ENCODE measurements around the gene LEP. TPM values are rescaled to one million over a fixed set of nuclear protein-coding genes. Genes with fewer than 3 reads are reported as not detected.

LEP gene
- total RNA-seq, 1 experiment from 2014 or later = not detected

GRCh38 chr7:128243273-128243672, 2.2 kb downstream of the LEP start:
- H3K27me3 ChIP-seq (ENCODE audit: insufficient read depth, low read length) = no peaks in the 10 kb centered on the region
- ChIA-PET CTCF (no interaction called here), POLR2A (no interaction called here), RAD21 (ENCODE audit: low non-redundant PET in 1 of 2, low total read pairs in 2 of 2, uncharacterized antibody in 2 of 2, unreplicated experiment in 2 of 2) (no interaction called here)
- no TSS peak for BruUV-seq (replicated peaks)
- no peak for ATAC-seq
- no peaks in the 10 kb centered on the region for H3K79me2 ChIP-seq (ENCODE audit: insufficient read depth, low read length)
- H3K27ac ChIP-seq (ENCODE audit: low read depth, low read length) = no peak overlapping the region
- no peak overlapping the region for H3K4me2 ChIP-seq (ENCODE audit: low read length)
- H3K9me2 ChIP-seq (ENCODE audit: insufficient read depth) = no peaks in the 10 kb centered on the region
- no peak overlapping the region for H3K9ac ChIP-seq (ENCODE audit: low read length)
- no peaks in the 10 kb centered on the region for H4K20me1 ChIP-seq (ENCODE audit: insufficient read depth)
- peaks cover 0 to 10% of the 10 kb centered on the region in 2 experiments; a peak in 3 of 4 replicates for H3K4me1 ChIP-seq (ENCODE audit: control insufficient read depth in 1 of 2, insufficient read depth in 2 of 2, low read length in 2 of 2)
- H3K9me3 ChIP-seq (ENCODE audit: control insufficient read depth in 1 of 2, insufficient read depth in 1 of 2, low read depth in 1 of 2, low read length in 2 of 2) = no peaks in the 10 kb centered on the region
- no peak overlapping the region for H2AFZ ChIP-seq (ENCODE audit: low read depth, low read length, poor library complexity, severe bottlenecking)
- intact Hi-C loops (cut with micrococcal nuclease) = no loop called here
- TF ChIP-seq RAD21 (IDR thresholded peaks at IDR 0.05; ENCODE audit: low read depth) (no peak), SP1 (IDR thresholded peaks at IDR 0.05; ENCODE audit: low read depth) (no peak), SRF (IDR thresholded peaks at IDR 0.05; ENCODE audit: low read depth) (no peak), EGR1 (IDR thresholded peaks at IDR 0.05; ENCODE audit: low read depth) (no peak), CBX3 (IDR thresholded peaks at IDR 0.05; ENCODE audit: low read depth) (no peak), FOSL1 (IDR thresholded peaks at IDR 0.05; ENCODE audit: low read depth) (no peak), CEBPB (IDR thresholded peaks at IDR 0.05; ENCODE audit: low read depth) (no peak), ZFX (IDR thresholded peaks at IDR 0.05) (no peak), EZH2phosphoT487 (IDR thresholded peaks at IDR 0.05; ENCODE audit: borderline replicate concordance) (no peak)
- TF ChIP-seq, protein P1, sequence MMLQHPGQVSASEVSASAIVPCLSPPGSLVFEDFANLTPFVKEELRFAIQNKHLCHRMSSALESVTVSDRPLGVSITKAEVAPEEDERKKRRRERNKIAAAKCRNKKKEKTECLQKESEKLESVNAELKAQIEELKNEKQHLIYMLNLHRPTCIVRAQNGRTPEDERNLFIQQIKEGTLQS (IDR thresholded peaks at IDR 0.05) = no peak
- TF ChIP-seq, protein P2, sequence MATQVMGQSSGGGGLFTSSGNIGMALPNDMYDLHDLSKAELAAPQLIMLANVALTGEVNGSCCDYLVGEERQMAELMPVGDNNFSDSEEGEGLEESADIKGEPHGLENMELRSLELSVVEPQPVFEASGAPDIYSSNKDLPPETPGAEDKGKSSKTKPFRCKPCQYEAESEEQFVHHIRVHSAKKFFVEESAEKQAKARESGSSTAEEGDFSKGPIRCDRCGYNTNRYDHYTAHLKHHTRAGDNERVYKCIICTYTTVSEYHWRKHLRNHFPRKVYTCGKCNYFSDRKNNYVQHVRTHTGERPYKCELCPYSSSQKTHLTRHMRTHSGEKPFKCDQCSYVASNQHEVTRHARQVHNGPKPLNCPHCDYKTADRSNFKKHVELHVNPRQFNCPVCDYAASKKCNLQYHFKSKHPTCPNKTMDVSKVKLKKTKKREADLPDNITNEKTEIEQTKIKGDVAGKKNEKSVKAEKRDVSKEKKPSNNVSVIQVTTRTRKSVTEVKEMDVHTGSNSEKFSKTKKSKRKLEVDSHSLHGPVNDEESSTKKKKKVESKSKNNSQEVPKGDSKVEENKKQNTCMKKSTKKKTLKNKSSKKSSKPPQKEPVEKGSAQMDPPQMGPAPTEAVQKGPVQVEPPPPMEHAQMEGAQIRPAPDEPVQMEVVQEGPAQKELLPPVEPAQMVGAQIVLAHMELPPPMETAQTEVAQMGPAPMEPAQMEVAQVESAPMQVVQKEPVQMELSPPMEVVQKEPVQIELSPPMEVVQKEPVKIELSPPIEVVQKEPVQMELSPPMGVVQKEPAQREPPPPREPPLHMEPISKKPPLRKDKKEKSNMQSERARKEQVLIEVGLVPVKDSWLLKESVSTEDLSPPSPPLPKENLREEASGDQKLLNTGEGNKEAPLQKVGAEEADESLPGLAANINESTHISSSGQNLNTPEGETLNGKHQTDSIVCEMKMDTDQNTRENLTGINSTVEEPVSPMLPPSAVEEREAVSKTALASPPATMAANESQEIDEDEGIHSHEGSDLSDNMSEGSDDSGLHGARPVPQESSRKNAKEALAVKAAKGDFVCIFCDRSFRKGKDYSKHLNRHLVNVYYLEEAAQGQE (IDR thresholded peaks at IDR 0.05; ENCODE audit: low read depth) = no peak
- H3K4me3 ChIP-seq (replicated peaks in 1 of 2; ENCODE audit: low read depth in 1 of 2, low read length in 2 of 2) = no peak overlapping the region
- no peak for DNase-seq (ENCODE audit: low read depth, low spot score)
- H3K36me3 ChIP-seq (ENCODE audit: control insufficient read depth in 1 of 2, insufficient read depth in 2 of 2, low read length in 2 of 2) = no peaks in the 10 kb centered on the region
